GM13977 (cell line): ENCODE results near the gene NFKBIE.

Experiments
- DNase-seq: peaks from one replicate; pipeline ENCODE4 v3.0.0; 2012; ENCODE audit warnings: low spot score
- CTCF ChIP-seq: IDR thresholded peaks from 2 replicates; pipeline ENCODE4 v1.5.1; 2012; ENCODE audit warnings: mild to moderate bottlenecking, control low read depth; ENCODE audit not compliant: insufficient read depth; ENCODE audit errors: extremely low read depth, missing control alignments
- in situ Hi-C: fragments of 300-500 bp; cut with MboI; formaldehyde crosslinking; loops from one replicate; pipeline ENCODE4 v1.12.0; 2022; ENCODE audit warnings: low sequenced_read_pairs, low pct_unique_long_range_greater_than_20kb, mixed read lengths, inconsistent platforms; ENCODE audit not compliant: unreplicated experiment

NFKBIE gene

GRCh38 chr6:44247338-44248302 is 17.7 kb downstream of the NFKBIE start:
- in situ Hi-C loops = no loop called here
- DNase-seq = no peak
- no peak for TF ChIP-seq CTCF

- TF ChIP-seq CTCF = no peak
- peak; percentile 98 for DNase-seq
- in situ Hi-C loops = no loop called here
Observed at GRCh38 chr6:44246663-44247337, 18.6 kb downstream of the NFKBIE start, which contains the start of gene HSP90AB1. Gene HSP90AB1, plus strand, starts transcription at chr6:44247101. Its CDS starts 1,529 bp downstream, at chr6:44248630.

- TF ChIP-seq CTCF = peak; percentile 61
- peak; percentile 88 for DNase-seq
- in situ Hi-C loops = no loop called here
Observed at GRCh38 chr6:44245912-44246662, 19.3 kb downstream of the NFKBIE start.

- DNase-seq = no peak
- TF ChIP-seq CTCF = no peak
- in situ Hi-C loops = no loop called here
Observed at GRCh38 chr6:44245391-44245911, 19.9 kb downstream of the NFKBIE start.

- no peak for TF ChIP-seq CTCF
- in situ Hi-C loops = no loop called here
- no peak for DNase-seq
Observed at GRCh38 chr6:44243345-44243744, 22.0 kb downstream of the NFKBIE start.
